Ishikawa (cell line): ENCODE results near the gene DCHS2.

ENCODE experiments used
- CEBPB ChIP-seq: IDR thresholded peaks from 2 replicates; pipeline ENCODE4 v1.6.1; 2012
- CREB1 ChIP-seq: IDR thresholded peaks from 2 replicates; pipeline ENCODE4 v1.6.1; 2012; ENCODE audit warnings: low read depth
- EGR1 ChIP-seq: IDR thresholded peaks from 2 replicates; pipeline ENCODE4 v1.6.1; 2012
- EP300 ChIP-seq: IDR thresholded peaks from 2 replicates; pipeline ENCODE4 v1.6.1; 2012; ENCODE audit warnings: borderline replicate concordance
- FOXM1 ChIP-seq: IDR thresholded peaks from 2 replicates; pipeline ENCODE4 v1.6.1; 2012; ENCODE audit warnings: low read depth, borderline replicate concordance
- MAX ChIP-seq: IDR thresholded peaks from 2 replicates; pipeline ENCODE4 v1.6.1; 2012
- NFIC ChIP-seq: IDR thresholded peaks from 2 replicates; pipeline ENCODE4 v1.6.1; 2012
- RAD21 ChIP-seq: IDR thresholded peaks from 2 replicates; pipeline ENCODE4 v1.6.1; 2012; ENCODE audit warnings: low read depth
- TAF1 ChIP-seq: IDR thresholded peaks from 2 replicates; pipeline ENCODE4 v1.6.1; 2012; ENCODE audit warnings: low read depth, mild to moderate bottlenecking
- TCF12 ChIP-seq: IDR thresholded peaks from 2 replicates; pipeline ENCODE4 v1.6.1; 2012; ENCODE audit warnings: low read depth
- TEAD4 ChIP-seq: IDR thresholded peaks from 2 replicates; pipeline ENCODE4 v1.6.1; 2012
- USF1 ChIP-seq: IDR thresholded peaks from 2 replicates; pipeline ENCODE4 v1.6.1; 2012
- YY1 ChIP-seq: IDR thresholded peaks from 2 replicates; pipeline ENCODE4 v1.6.1; 2012; ENCODE audit warnings: low read depth
- ZBTB7A ChIP-seq: IDR thresholded peaks from 2 replicates; pipeline ENCODE4 v1.6.1; 2012; ENCODE audit warnings: low read depth
- TF ChIP-seq, protein P1 (sequence below): IDR thresholded peaks from 2 replicates; pipeline ENCODE4 v1.6.1; 2012; ENCODE audit warnings: low read depth, mild to moderate bottlenecking

The DCHS2 gene

GRCh38 chr4:154414371-154414770, 77.2 kb downstream of the DCHS2 start:
- TF ChIP-seq CREB1, result no peak
- no peak for TF ChIP-seq TCF12
- TF ChIP-seq MAX, result no peak
- no peak for TF ChIP-seq TEAD4
- TF ChIP-seq CEBPB, result no peak
- no peak for TF ChIP-seq RAD21
- TF ChIP-seq TAF1, result no peak
- TF ChIP-seq, protein P1, sequence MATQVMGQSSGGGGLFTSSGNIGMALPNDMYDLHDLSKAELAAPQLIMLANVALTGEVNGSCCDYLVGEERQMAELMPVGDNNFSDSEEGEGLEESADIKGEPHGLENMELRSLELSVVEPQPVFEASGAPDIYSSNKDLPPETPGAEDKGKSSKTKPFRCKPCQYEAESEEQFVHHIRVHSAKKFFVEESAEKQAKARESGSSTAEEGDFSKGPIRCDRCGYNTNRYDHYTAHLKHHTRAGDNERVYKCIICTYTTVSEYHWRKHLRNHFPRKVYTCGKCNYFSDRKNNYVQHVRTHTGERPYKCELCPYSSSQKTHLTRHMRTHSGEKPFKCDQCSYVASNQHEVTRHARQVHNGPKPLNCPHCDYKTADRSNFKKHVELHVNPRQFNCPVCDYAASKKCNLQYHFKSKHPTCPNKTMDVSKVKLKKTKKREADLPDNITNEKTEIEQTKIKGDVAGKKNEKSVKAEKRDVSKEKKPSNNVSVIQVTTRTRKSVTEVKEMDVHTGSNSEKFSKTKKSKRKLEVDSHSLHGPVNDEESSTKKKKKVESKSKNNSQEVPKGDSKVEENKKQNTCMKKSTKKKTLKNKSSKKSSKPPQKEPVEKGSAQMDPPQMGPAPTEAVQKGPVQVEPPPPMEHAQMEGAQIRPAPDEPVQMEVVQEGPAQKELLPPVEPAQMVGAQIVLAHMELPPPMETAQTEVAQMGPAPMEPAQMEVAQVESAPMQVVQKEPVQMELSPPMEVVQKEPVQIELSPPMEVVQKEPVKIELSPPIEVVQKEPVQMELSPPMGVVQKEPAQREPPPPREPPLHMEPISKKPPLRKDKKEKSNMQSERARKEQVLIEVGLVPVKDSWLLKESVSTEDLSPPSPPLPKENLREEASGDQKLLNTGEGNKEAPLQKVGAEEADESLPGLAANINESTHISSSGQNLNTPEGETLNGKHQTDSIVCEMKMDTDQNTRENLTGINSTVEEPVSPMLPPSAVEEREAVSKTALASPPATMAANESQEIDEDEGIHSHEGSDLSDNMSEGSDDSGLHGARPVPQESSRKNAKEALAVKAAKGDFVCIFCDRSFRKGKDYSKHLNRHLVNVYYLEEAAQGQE, result no peak
- no peak for TF ChIP-seq EP300
- no peak for TF ChIP-seq USF1
- TF ChIP-seq NFIC, result no peak
- TF ChIP-seq FOXM1, result no peak
- TF ChIP-seq YY1, result no peak
- no peak for TF ChIP-seq ZBTB7A
- TF ChIP-seq EGR1, result no peak

- no peak for TF ChIP-seq TCF12
- TF ChIP-seq EGR1, result no peak
- TF ChIP-seq CEBPB, result no peak
- TF ChIP-seq ZBTB7A, result no peak
- TF ChIP-seq NFIC, result no peak
- TF ChIP-seq RAD21, result no peak
- TF ChIP-seq MAX, result no peak
- no peak for TF ChIP-seq TEAD4
- TF ChIP-seq EP300, result no peak
- TF ChIP-seq FOXM1, result no peak
- no peak for TF ChIP-seq USF1
- TF ChIP-seq YY1, result no peak
- no peak for TF ChIP-seq TAF1
- no peak for TF ChIP-seq CREB1
- TF ChIP-seq, protein P1, result no peak
Measured at GRCh38 chr4:154407443-154407842, 84.2 kb downstream of the DCHS2 start.

DNA sequence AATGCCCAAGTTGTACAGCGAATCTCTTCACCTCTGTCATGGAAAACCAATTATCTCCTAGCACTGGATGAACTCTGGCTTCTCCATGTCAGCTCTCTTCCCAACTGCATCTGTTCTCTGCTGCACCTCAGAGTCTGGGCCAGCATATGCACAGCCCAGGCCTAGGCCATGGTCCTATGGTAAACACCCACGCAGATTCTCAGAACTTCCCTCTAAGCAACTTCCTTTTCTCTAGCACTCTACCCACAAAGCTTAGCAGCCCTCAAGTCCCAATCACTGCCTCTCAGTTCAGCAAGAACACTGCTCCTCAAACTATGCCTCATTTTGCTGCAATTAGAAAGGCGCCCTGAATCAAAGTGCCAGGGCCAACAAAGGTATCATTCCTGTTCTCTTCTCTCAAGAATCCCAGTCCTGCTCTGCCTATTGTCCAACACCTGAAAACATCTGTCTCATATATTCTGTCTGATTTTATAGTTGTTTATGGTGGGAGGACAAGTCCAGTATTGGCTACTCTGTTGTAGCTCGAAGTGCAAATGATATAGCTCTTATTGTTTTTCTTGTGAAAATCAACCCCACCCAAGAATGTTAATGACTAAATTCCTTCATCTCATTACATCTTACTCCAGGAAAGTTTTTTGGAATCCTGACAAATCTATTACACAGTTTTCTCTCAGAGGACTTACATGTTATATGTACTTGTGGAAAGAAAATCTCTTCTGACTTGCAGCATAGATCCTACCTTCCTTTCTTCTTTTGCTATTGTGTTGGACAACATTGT, 85.4 kb downstream of the DCHS2 start:
- TF ChIP-seq RAD21, result no peak
- TF ChIP-seq EGR1, result no peak
- TF ChIP-seq YY1, result no peak
- no peak for TF ChIP-seq FOXM1
- no peak for TF ChIP-seq ZBTB7A
- no peak for TF ChIP-seq CEBPB
- no peak for TF ChIP-seq CREB1
- no peak for TF ChIP-seq TAF1
- TF ChIP-seq USF1, result no peak
- no peak for TF ChIP-seq MAX
- TF ChIP-seq NFIC, result no peak
- TF ChIP-seq TCF12, result no peak
- TF ChIP-seq, protein P1, result no peak
- no peak for TF ChIP-seq EP300
- TF ChIP-seq TEAD4, result no peak
